ENCODE results near the gene LRRC10B. TPM values are rescaled to one million over a fixed set of nuclear protein-coding genes. Genes with fewer than 3 reads are reported as not detected.

Gene LRRC10B
- total RNA-seq, 1 experiment from 2014 or later, result 1.3 TPM

DNA sequence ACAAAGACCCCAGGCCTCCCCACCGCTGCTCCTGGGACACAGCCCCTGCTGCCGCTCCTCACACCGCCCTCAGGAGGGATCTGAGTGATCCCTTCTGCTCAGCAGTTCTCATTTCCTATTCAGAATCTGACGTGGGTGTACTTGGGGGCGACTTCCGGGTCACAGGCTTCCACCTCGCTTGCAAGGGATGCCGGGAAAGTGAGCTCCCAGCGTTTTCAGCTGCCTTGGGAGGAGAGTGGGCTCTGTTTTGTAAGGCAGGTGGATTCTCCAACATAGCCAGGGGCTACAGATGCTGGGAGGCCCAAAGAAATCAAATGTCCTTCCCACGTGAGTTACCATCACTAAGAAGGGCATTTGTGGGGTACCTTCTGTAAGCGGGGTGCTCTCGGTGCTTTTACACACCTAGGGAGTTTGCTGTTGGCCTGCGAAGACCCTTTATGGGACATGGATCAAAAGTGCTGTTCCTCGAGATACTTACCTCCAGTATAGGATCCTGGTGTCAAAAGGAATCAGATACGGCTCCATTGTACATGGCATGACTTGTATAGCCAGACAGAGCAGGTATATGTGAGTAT lies 9.7 kb upstream of the LRRC10B start:
- no peak for DNase-seq
- no peaks in the 10 kb centered on the region for H3K36me3 ChIP-seq
- H3K4me3 ChIP-seq, result no peak overlapping the region
- H3K27me3 ChIP-seq, result no peaks in the 10 kb centered on the region
- H3K9me3 ChIP-seq, result no peaks in the 10 kb centered on the region

DNA sequence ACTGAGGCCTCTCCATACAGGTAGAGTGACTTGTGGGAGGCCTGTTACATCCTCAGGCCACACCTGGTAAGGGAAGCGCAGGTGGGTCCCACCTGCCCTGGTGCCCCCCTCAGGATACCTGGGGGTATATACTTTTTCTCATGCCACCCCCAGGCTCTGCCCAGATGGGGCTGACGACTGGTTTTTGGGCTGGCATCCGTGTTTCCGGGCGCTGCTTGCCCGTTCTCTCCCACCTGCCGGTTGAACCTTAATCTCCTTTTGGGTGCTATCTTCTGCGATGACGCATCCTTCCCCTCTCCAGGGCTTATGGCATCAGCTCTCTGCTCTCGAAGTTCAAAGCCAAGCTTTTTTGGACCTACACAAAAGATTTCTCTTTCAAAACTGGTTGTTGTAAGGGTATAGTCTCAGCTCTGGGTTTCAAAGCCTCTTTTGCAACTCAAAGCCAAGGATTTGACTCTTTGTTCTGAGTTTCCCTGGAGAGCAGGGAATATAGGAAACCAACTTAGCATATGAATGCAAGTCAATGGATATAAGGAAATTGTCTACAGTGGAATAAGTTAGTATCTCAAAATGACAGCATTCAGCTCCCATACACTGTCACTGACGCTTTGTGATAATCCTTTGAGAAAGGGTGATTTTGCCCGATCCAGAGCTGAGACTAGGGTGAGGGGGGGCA lies 8.6 kb upstream of the LRRC10B start:
- Histone ChIP-seq H3K27me3 (no peaks in the 10 kb centered on the region), H3K36me3 (no peaks in the 10 kb centered on the region), H3K4me3 (no peak overlapping the region), H3K9me3 (no peaks in the 10 kb centered on the region)
- no peak for DNase-seq

DNA sequence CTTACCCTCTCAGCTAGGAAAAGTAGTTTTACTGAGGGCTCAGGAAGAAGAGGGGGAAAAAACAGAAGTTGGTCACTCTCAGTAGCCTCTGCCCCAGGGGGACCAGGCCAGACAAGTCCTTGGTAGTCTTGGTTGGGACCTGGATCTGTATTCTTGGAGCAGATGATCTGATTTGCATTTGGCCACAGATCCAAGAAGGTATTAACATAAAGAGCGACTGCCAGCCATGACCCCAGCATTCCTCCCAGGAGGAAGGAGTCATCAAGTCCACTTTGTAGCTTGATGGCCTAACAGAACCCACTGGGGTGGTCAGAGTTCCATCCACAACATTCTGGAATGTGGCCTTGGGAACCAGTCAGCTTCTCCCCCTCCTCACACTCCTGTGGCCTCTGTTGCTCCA lies 6.0 kb upstream of the LRRC10B start:
- Histone ChIP-seq H3K9me3 (no peaks in the 10 kb centered on the region), H3K36me3 (no peaks in the 10 kb centered on the region), H3K4me3 (no peak overlapping the region), H3K27me3 (peaks cover 2% of the 10 kb centered on the region; the same call in 1 of the 2 replicates)
- DNase-seq, result no peak

DNA sequence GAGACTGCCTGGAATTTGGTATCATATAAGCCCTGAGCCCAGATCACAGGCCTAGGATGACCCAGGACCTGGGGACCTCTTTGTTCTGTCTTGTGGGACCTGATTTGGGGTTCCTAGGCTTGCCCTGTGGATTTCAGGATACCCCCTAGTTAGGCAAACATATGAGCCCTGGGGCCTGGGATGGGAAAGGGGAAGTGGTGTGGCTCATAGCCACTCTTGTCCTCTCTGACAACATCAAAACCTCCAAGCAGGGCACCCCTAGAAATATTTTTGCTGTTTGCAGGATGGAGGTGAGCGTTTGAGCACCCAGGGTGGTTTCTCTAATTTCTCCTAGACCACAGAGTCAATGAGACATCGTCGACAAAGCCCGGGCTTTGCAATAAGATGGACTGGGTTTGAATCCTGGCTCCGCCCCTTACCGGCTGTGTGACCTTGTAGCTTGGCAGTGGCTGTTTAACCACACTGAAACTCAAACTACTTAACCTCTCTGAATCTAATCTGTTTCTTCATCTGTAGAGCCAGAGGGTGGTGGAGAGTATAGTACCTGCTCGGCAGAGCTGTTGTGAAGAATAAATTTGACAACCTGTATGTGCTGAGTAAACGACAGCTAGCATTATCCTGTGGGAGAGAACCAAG lies 5.3 kb upstream of the LRRC10B start:
- Histone ChIP-seq H3K27me3 (peaks cover 2% of the 10 kb centered on the region; the same call in 1 of the 2 replicates), H3K36me3 (no peaks in the 10 kb centered on the region), H3K4me3 (no peak overlapping the region), H3K9me3 (no peaks in the 10 kb centered on the region)
- DNase-seq, result no peak

DNA sequence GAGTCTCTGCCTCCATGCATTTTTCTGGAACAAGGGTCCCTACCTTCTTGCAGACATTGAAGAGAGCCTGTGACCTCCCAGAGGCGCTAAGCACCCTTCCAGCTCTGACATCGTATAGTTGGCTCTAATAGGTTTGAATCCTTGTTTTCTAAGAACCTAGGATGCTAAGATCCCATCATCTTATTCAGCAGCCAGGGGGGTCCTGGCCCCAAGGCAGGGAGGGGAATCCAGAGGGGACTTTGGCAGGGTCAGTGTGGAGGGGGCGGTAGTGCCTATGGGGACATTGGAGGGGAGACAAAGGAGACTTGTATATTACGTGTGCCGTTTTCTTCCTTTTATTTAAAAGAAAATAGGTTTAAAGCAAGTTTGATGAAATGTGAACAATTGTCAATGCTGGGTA lies 3.4 kb upstream of the LRRC10B start:
- Histone ChIP-seq H3K9me3 (no peaks in the 10 kb centered on the region), H3K27me3 (peaks cover 2% of the 10 kb centered on the region; the same call in 1 of the 2 replicates), H3K36me3 (no peaks in the 10 kb centered on the region), H3K4me3 (no peak overlapping the region)
- no peak for DNase-seq

DNA sequence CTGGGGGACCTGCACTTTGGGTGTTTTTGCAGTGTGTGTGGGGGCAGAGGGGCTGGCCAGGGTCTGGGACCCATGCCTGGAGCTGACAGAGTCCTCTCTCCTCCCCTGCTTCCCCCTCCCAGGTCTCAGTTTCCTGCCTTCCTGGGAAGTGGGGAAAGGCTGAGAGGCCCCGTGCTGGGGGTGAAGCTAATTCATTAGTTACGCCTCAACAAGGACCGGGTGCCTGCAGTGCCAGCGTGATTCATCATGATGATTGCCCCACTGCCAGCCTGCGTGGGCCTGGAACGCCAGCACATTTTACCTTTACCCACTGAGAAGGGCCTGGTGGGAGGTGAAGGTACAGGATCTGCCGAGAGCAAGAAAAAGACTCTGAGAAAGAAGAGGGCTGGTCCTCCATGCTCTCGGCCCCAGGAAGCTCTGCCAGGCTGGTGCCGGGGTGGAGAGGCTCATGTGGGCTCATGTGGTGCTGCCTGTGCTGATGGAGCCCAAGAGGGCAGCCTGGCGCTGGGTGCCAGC lies 2.9 kb upstream of the LRRC10B start:
- Histone ChIP-seq H3K36me3 (no peaks in the 10 kb centered on the region), H3K9me3 (no peaks in the 10 kb centered on the region), H3K27me3 (peaks cover 2% of the 10 kb centered on the region; the same call in 1 of the 2 replicates), H3K4me3 (no peak overlapping the region)
- peak; percentile 83 for DNase-seq

DNA sequence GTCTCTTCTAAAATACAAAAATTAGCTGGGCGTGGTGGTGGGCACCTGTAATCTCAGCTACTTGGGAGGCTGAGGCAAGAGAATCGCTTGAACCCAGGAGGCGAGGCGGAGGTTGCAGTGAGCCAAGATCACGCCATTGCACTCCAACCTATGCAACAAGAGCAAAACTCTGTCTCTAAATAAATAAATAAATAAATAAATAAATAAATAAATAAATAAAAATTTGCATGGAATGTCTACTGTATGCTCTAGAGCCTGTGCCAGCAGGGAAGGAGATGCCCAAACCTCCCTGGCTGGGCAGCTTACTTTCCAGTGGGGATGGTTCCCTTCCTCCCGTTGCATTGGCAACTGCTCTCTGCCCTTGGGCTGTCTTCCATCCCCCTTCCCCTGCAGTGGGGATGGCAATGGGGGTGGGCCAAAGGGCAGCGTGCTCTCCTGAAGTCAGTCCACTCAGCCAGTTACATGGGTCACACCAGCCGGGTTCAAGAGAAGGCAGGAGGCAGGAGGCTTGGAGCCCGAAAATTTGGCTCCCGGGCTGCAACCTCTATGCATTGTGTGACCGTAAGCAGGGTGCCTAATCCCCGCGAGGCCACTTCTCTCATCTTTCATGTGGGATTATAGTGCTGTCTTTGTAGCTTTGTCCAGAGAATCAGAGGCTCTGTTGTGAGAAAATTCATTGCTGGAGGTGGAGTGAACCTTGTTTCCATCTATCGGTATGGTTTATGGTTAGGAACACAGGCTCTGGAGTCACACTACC lies 1.4 kb upstream of the LRRC10B start:
- Histone ChIP-seq H3K27me3 (peaks cover 2% of the 10 kb centered on the region; the same call in 1 of the 2 replicates), H3K36me3 (no peaks in the 10 kb centered on the region), H3K9me3 (no peaks in the 10 kb centered on the region), H3K4me3 (no peak overlapping the region)
- peak; percentile 27 for DNase-seq

DNA sequence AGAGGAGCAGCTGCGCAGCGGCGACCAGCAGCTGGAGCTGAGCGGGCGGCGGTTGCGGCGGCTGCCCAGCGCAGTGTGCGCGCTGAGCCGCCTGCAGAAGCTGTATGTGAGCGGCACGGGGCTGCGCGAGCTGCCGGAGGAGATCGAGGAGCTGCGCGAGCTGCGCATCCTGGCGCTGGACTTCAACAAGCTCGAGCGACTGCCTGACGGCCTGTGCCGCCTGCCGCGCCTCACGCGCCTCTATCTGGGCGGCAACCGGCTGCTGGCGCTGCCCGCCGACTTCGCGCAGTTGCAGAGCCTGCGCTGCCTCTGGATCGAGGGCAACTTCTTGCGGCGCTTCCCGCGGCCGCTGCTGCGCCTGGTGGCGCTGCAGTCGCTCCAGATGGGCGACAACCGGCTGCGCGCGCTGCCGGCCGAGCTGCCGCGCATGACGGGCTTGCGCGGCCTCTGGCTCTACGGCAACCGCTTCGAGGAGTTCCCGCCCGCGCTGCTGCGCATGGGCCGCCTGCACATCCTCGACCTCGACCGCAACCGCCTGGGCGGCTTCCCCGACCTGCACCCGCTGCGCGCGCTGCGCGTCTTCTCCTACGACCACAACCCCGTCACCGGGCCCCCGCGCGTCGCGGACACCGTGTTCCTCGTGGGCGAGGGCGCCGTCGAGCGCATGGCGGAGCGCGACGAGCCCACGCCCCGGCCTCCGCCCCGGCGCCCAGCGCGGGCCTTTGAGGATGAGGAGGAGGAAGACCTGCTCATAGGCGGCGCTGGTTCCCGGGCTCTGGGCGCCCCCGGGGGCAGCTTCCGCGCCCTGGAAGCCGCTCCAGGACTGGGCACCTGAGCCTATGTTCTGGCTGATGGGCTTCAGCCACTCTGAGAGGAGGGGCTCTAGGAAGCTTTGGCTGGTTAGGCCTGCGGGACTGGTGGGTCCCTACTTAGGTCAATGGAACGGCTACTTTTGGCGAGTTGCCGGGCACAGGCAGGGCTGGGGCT lies 787 bp downstream of the LRRC10B start:
- Histone ChIP-seq H3K9me3 (no peaks in the 10 kb centered on the region), H3K27me3 (peaks cover 2% of the 10 kb centered on the region; the same call in 1 of the 2 replicates), H3K4me3 (peak overlapping the region; percentile 26), H3K36me3 (no peaks in the 10 kb centered on the region)
- peak; percentile 83 for DNase-seq

DNA sequence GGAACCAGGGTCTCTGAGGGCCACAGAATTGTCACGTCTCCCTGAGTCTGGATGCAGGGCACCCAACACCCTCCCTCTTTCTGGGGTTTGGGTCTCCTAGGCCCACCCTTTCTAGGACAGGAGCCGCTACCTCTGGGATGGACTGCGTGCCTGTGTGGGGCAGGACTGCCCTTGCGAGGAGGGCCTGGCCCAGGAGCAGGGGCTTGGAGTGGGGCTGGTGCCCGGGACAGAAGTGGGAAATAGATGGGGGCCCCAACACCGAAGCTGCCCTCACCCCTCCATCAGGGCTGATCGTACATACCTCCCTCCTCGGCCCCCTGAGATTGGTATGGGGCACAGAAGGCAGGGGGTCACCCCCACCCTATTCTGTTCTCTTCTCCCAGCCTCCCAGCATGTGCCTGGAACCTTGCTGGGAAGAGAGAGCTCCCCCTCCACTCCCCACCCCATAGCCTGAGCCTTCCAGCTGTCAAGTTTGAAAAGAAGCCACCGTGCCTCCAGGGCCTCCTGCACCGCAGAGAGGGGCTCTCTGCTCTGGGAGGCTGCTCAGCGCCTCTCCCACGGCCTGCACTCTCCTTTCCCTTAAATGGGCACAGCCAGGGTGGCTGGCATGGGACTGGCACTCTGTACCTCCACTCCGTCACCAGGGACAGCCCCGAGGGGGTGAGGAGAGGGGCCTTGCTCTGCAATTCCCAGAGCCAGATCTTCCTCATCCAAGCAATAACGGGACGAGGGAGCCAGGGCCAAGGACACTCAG lies 1.8 kb downstream of the LRRC10B start:
- Histone ChIP-seq H3K4me3 (no peak overlapping the region), H3K27me3 (peaks cover 2% of the 10 kb centered on the region; the same call in 1 of the 2 replicates), H3K36me3 (no peaks in the 10 kb centered on the region), H3K9me3 (no peaks in the 10 kb centered on the region)
- DNase-seq, result no peak

DNA sequence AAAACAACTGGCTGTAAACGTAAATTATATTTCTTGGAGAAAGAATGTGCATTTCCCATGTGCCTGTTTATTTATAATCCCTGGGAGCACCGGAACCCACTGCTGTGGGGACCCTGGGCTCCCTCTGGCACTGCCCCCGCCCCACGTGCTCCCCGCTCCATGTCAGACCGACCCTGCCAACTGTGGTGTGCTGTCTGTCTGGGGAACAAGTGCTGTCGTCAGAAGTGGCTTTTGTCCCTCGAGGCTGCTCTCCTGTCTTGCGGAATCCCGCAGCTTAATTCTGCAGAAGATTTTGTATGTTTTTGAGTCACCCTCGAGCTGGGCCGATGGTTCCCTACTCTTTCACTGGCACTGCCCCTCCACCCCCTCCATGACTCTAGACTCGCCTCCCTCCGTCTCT lies 2.4 kb downstream of the LRRC10B start:
- no peak for DNase-seq
- peaks cover 2% of the 10 kb centered on the region; the same call in 1 of the 2 replicates for H3K27me3 ChIP-seq
- no peak overlapping the region for H3K4me3 ChIP-seq

DNA sequence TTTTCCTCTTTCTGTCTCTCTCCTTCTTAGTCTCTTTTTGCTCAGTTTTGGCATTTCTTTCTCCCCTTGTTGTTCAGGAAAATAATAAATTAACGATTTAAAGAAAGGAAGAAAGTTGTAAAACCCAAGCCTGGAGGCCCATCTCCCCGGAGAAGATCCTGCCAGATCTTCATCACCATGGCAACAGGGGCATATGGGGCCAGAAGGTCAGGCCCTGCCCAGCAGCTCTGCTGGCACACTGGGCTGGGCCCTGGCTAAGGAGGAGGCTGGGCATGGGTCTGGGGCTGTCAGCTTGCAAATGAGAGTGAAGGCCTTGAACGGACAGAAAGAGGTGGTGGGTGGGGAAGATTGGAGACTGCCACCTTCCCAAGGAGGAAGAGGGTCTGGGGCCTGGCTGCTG lies 2.8 kb downstream of the LRRC10B start:
- Histone ChIP-seq H3K9me3 (no peaks in the 10 kb centered on the region), H3K27me3 (peaks cover 2% of the 10 kb centered on the region; the same call in 1 of the 2 replicates), H3K36me3 (no peaks in the 10 kb centered on the region), H3K4me3 (no peak overlapping the region)
- no peak for DNase-seq

More for the DNA sequence above, 2.4 kb downstream of the LRRC10B start:
- Histone ChIP-seq H3K36me3 (no peaks in the 10 kb centered on the region), H3K9me3 (no peaks in the 10 kb centered on the region)

DNA sequence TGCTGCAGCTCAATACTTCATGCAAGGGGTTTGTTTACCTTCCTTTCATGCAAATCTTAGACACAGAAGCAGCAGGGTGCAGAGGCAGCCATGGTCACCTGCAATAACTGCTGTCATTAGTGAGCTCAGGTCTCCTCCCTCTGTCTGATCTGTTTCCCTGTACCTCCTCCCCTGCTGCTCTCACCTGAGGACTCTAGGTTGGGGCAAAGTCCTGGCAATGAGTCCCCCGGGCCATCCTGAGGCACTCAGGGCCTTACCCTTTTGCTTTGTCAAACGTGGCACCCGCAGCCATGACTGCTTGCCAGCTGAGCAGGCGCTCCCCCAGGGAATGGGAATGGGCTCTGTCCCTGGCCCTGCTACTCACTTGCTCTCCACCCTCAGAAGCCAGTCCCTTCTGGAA lies 3.9 kb downstream of the LRRC10B start:
- Histone ChIP-seq H3K9me3 (no peaks in the 10 kb centered on the region), H3K4me3 (no peak overlapping the region), H3K27me3 (no peaks in the 10 kb centered on the region), H3K36me3 (no peaks in the 10 kb centered on the region)
- DNase-seq, result no peak

DNA sequence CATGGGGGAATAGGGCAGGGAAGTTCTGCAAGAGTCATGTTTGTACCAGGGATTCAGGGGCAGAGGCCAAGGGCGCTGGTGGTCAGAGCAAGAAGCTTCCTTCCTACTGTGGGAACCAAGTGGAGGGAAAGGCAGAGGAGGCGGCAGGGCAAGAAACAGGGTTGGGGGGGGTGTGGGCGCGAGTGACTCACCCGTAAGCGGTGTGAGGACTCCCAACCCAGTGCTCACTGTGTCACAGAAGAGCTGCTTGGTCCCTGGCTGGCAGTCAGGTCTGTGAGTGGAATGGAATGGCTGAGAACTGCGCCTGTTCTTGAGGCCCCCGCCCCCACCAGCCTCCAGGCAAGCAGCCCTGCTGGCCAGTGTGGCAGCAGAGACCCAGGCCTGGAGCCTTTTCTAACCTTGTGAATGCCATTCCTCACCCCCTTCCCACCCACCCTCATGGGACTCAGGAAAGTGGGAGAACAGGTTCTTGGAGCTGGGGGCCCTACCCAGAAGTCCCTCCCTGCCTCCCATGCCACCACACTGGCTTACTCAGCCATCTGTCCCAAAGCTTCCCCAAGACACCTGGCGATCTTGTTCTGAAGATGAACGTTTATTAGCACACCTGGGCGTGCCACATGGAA lies 4.7 kb downstream of the LRRC10B start:
- no peak overlapping the region for H3K4me3 ChIP-seq
- H3K36me3 ChIP-seq, result no peaks in the 10 kb centered on the region
- no peaks in the 10 kb centered on the region for H3K9me3 ChIP-seq
- H3K27me3 ChIP-seq, result no peaks in the 10 kb centered on the region
- no peak for DNase-seq

DNA sequence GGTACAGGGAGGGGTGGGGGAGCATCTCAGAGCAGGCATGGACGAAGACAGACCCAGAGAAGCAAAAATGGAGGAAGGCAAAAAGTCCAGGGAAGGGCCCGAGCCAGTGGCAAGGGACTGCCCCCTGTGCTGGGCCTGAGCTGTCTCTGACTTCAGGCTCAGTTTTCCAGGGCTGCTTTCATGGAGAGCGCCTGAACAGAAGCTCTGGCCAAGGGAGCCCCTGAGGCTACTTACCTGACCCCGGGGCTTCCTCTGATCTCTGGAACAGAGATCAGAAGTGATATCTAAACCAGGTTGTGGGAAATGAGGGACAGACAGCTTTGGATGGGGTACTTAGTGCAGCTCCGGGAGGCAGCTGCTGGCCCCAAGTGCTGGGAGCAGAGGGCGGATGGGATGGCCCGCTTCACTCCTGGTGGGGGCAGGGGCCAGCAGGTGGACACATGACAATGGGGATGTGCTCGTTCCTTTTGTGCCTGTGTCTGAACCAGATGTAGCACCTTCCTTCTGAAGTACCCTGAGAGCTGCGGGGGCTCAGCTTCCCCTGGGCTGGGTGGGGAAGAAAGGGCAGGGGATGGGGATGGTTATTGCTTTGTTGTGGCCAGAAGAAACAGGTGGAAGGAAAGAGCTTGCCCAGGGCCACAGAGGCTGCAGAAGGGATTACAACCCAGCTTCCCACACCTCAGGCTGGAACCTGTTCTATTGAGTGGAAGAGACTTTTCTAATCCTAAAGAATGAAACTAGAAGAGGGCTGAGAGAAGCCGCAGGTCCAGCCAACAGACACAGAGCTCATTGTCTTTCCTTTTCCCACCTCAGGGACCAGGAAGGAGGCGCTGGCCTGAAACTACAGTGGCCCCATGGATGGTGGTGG lies 5.7 kb downstream of the LRRC10B start:
- H3K4me3 ChIP-seq, result no peak overlapping the region
- no peaks in the 10 kb centered on the region for H3K36me3 ChIP-seq
- H3K27me3 ChIP-seq, result no peaks in the 10 kb centered on the region
- no peaks in the 10 kb centered on the region for H3K9me3 ChIP-seq
- DNase-seq, result no peak

Data from MG63 (cell line).